Panc1 (cell line): ENCODE data around the gene PRIMPOL. TPM values are rescaled to one million over a fixed set of nuclear protein-coding genes. Genes with fewer than 3 reads are reported as not detected.

ENCODE experiments used
- ATAC-seq: fragments of 200-7000 bp; cut with Tn5 transposase; 2 replicates; pipeline ENCODE4 v1.9.1; 2020; ENCODE audit warnings: mild to moderate bottlenecking, moderate library complexity
- BruUV-seq: library from RNA; stranded (reverse); fragments of 400-500 nt; replicated peaks from 2 replicates; lab custom pipeline; 2021; lab: Mats Ljungman, UMichigan
- CTCF ChIA-PET: fragments of 300-600 bp; sonication (Branson Sonifier 250); formaldehyde crosslinking; loops from one replicate; lab custom pipeline; 2022; ENCODE audit warnings: antibody characterized with exemption; lab: Charles Lee
- POLR2A ChIA-PET: fragments of 300-600 bp; sonication (Branson Sonifier 250); formaldehyde crosslinking; loops from one replicate; lab custom pipeline; 2022; ENCODE audit warnings: antibody characterized with exemption; lab: Charles Lee
- DNase-seq: peaks from one replicate; pipeline ENCODE4 v3.0.0-alpha.2; 2010; ENCODE audit warnings: low read depth, low spot score
- H3K27ac ChIP-seq: 2 replicates; pipeline ENCODE4 v1.5.1; 2011; ENCODE audit warnings: mild to moderate bottlenecking, low read length, inconsistent platforms
- H3K27me3 ChIP-seq: fragments of 200-500 bp; sonication (Bioruptor generic); 2 replicates; pipeline ENCODE4 v1.6.0; 2014; ENCODE audit warnings: low read length, inconsistent platforms; ENCODE audit not compliant: control insufficient read depth, insufficient read depth
- H3K36me3 ChIP-seq: fragments of 200-500 bp; sonication (Bioruptor generic); 2 replicates; pipeline ENCODE4 v1.5.1; 2014; ENCODE audit warnings: inconsistent platforms, mild to moderate bottlenecking, low read length, moderate library complexity; ENCODE audit not compliant: control insufficient read depth, insufficient read depth
- H3K4me1 ChIP-seq: 2 replicates; pipeline ENCODE4 v1.5.1; 2011; ENCODE audit warnings: inconsistent platforms, mild to moderate bottlenecking, low read length, moderate library complexity; ENCODE audit not compliant: control insufficient read depth, insufficient read depth
- H3K4me3 ChIP-seq, 2 experiments: 2 replicates each; pipeline ENCODE4 v1.5.1; 2011 to 2012; ENCODE audit warnings: low read depth in 2 of 2, low read length in 2 of 2, mild to moderate bottlenecking in 2 of 2, inconsistent platforms in 1 of 2, moderate library complexity in 1 of 2
- H3K9me3 ChIP-seq: fragments of 200-500 bp; sonication (Bioruptor generic); 2 replicates; pipeline ENCODE4 v1.5.1; 2014; ENCODE audit warnings: low read depth, mild to moderate bottlenecking, inconsistent platforms, low read length, moderate library complexity; ENCODE audit not compliant: control insufficient read depth, insufficient read depth
- CTCF ChIP-seq: fragments of 450-650 bp; IDR thresholded peaks from 2 replicates; pipeline ENCODE4 v1.5.1; 2017; ENCODE audit warnings: mild to moderate bottlenecking
- POLR2AphosphoS5 ChIP-seq: IDR thresholded peaks from 2 replicates; pipeline ENCODE4 v1.6.1; 2012; ENCODE audit warnings: mild to moderate bottlenecking, low read depth, low read length, moderate library complexity
- REST ChIP-seq, 2 experiments: IDR thresholded peaks; 2 replicates each; pipeline ENCODE4 v1.6.1; 2011 to 2012; ENCODE audit warnings: low read depth in 2 of 2, control low read depth in 1 of 2, low read length in 1 of 2, mild to moderate bottlenecking in 1 of 2, moderate library complexity in 1 of 2; ENCODE audit not compliant: insufficient read depth in 1 of 2
- SIN3A ChIP-seq: IDR thresholded peaks from 2 replicates; pipeline ENCODE4 v1.6.1; 2012; ENCODE audit warnings: low read depth, mild to moderate bottlenecking, low read length, moderate library complexity, borderline replicate concordance; ENCODE audit not compliant: insufficient read depth
- TCF7L2 ChIP-seq: IDR thresholded peaks from 2 replicates; pipeline ENCODE4 v1.6.1; 2011; ENCODE audit warnings: mild to moderate bottlenecking, low read depth, low read length, inconsistent platforms
- in situ Hi-C: cut with HindIII; loops from 2 replicates; pipeline ENCODE4 v1.10.0; 2016; ENCODE audit warnings: low sequenced_read_pairs, low pct_unique_long_range_greater_than_20kb
- intact Hi-C: fragments of 100-400 bp; cut with micrococcal nuclease; formaldehyde crosslinking; loops from one replicate; pipeline ENCODE4 v1.10.0; 2022; ENCODE audit not compliant: unreplicated experiment
- total RNA-seq: library from RNA; stranded (reverse); gene quantifications from one replicate; pipeline ENCODE4 v1.2.1, GENCODE V29; 2021; ENCODE audit not compliant: unreplicated experiment

PRIMPOL gene
- total RNA-seq, 1 experiment from 2014 or later: 11.7 TPM

GRCh38 chr4:184635381-184635780 lies 14.2 kb upstream of the PRIMPOL start:
- POLR2A ChIA-PET: no interaction called here
- H3K4me3 ChIP-seq: no peak overlapping the region

GRCh38 chr4:184636144-184636543 lies 13.4 kb upstream of the PRIMPOL start:
- CTCF ChIA-PET: no interaction called here

More at GRCh38 chr4:184635381-184635780, 14.2 kb upstream of the PRIMPOL start:
- ATAC-seq (no peak), DNase-seq (no peak)
- Histone ChIP-seq H3K27me3 (no peaks in the 10 kb centered on the region), H3K27ac (no peak overlapping the region), H3K36me3 (peaks cover 7% of the 10 kb centered on the region; the same call in 1 of the 2 replicates), H3K4me1 (no peaks in the 10 kb centered on the region), H3K9me3 (no peaks in the 10 kb centered on the region)
- BruUV-seq: no TSS peak
- intact Hi-C loops (no loop called here), in situ Hi-C loops (no loop called here)
- CTCF ChIA-PET: no interaction called here
- TF ChIP-seq REST (IDR thresholded peaks at IDR 0.05; ENCODE audit: insufficient read depth in 1 of 2, low read depth in 2 of 2, low read length in 1 of 2) (no peak), TCF7L2 (no peak), CTCF (no peak), POLR2AphosphoS5 (no peak), SIN3A (no peak)

More at GRCh38 chr4:184636144-184636543, 13.4 kb upstream of the PRIMPOL start:
- intact Hi-C loops (no loop called here), in situ Hi-C loops (no loop called here)
- no peaks in the 10 kb centered on the region for H3K4me1 ChIP-seq
- TF ChIP-seq SIN3A (no peak), REST (IDR thresholded peaks at IDR 0.05; ENCODE audit: insufficient read depth in 1 of 2, low read depth in 2 of 2, low read length in 1 of 2) (no peak), TCF7L2 (no peak), CTCF (no peak), POLR2AphosphoS5 (no peak)
- POLR2A ChIA-PET: no interaction called here
- ATAC-seq (no peak), DNase-seq (no peak)
- H3K4me3 ChIP-seq: no peak overlapping the region
- H3K27ac ChIP-seq: no peak overlapping the region
- no TSS peak for BruUV-seq
- peaks cover 4% of the 10 kb centered on the region; the same call in 1 of the 2 replicates for H3K36me3 ChIP-seq
- H3K27me3 ChIP-seq: no peaks in the 10 kb centered on the region
- no peaks in the 10 kb centered on the region for H3K9me3 ChIP-seq
